ENCODE results near the gene SF3B5. TPM values are rescaled to one million over a fixed set of nuclear protein-coding genes. Genes with fewer than 3 reads are reported as not detected.
A peak's percentile ranks its signal among the peaks of the same experiment; 100 is the strongest.

SF3B5 gene
- total RNA-seq, 1 donor from 2014 or later: 129 TPM

GRCh38 chr6:144131248-144131709 is 35.9 kb upstream of the SF3B5 start:
- Histone ChIP-seq H3K4me2 (ENCODE audit: low read length) (peak overlapping the region; percentile 46), H3K27me3 (ENCODE audit: insufficient read depth, low read length) (no peaks in the 10 kb centered on the region), H3K4me3 (ENCODE audit: insufficient read depth, low read depth, low read length) (no peak overlapping the region), H3K9ac (ENCODE audit: low read length) (no peak overlapping the region), H3K36me3 (ENCODE audit: insufficient read depth, low read length) (no peaks in the 10 kb centered on the region), H3K79me2 (ENCODE audit: insufficient read depth, low read length) (no peaks in the 10 kb centered on the region), H3K4me1 (ENCODE audit: insufficient read depth, low read length) (peaks cover 3% of the 10 kb centered on the region), H4K20me1 (ENCODE audit: insufficient read depth, low read length) (no peaks in the 10 kb centered on the region), H2AFZ (ENCODE audit: low read depth, low read length) (no peak overlapping the region), H3K9me3 (ENCODE audit: insufficient read depth, low read depth, low read length) (no peaks in the 10 kb centered on the region), H3K27ac (ENCODE audit: low read depth, low read length) (peak overlapping the region; percentile 46)
- FAIRE-seq (peak; percentile 39), DNase-seq (ENCODE audit: low read depth) (peak; percentile 70)
- no peak overlapping the region for H3K27ac Mint-ChIP-seq (ENCODE audit: unreplicated experiment)
- H3K27me3 Mint-ChIP-seq (ENCODE audit: low read depth, unreplicated experiment): peaks cover 6% of the 10 kb centered on the region
- no peak overlapping the region for H3K4me3 Mint-ChIP-seq (ENCODE audit: unreplicated experiment)
- H3K9me3 Mint-ChIP-seq (ENCODE audit: unreplicated experiment): no peaks in the 10 kb centered on the region
- H3K36me3 Mint-ChIP-seq (ENCODE audit: low read depth, unreplicated experiment): no peaks in the 10 kb centered on the region
- no peak for TF ChIP-seq CTCF (IDR thresholded peaks at IDR 0.05; ENCODE audit: insufficient read depth, low read depth, low read length)
- TF ChIP-seq EZH2 (IDR thresholded peaks at IDR 0.05; ENCODE audit: insufficient read depth, low read length): no peak
- no peaks in the 10 kb centered on the region for H3K4me1 Mint-ChIP-seq (ENCODE audit: low read depth, unreplicated experiment)

GRCh38 chr6:144129469-144129868 is 34.1 kb upstream of the SF3B5 start:
- Mint-ChIP-seq H3K36me3 (ENCODE audit: low read depth, unreplicated experiment) (no peaks in the 10 kb centered on the region), H3K4me1 (ENCODE audit: low read depth, unreplicated experiment) (no peaks in the 10 kb centered on the region), H3K9me3 (ENCODE audit: unreplicated experiment) (no peaks in the 10 kb centered on the region), H3K27me3 (ENCODE audit: low read depth, unreplicated experiment) (peaks cover 16% of the 10 kb centered on the region), H3K27ac (ENCODE audit: unreplicated experiment) (no peak overlapping the region), H3K4me3 (ENCODE audit: unreplicated experiment) (no peak overlapping the region)
- Histone ChIP-seq H4K20me1 (ENCODE audit: insufficient read depth, low read length) (no peaks in the 10 kb centered on the region), H3K4me3 (ENCODE audit: insufficient read depth, low read depth, low read length) (no peak overlapping the region), H3K9ac (ENCODE audit: low read length) (no peak overlapping the region), H3K36me3 (ENCODE audit: insufficient read depth, low read length) (no peaks in the 10 kb centered on the region), H3K4me2 (ENCODE audit: low read length) (no peak overlapping the region), H3K27me3 (ENCODE audit: insufficient read depth, low read length) (no peaks in the 10 kb centered on the region), H3K4me1 (ENCODE audit: insufficient read depth, low read length) (peaks cover 3% of the 10 kb centered on the region), H3K27ac (ENCODE audit: low read depth, low read length) (no peak overlapping the region), H2AFZ (ENCODE audit: low read depth, low read length) (no peak overlapping the region), H3K9me3 (ENCODE audit: insufficient read depth, low read depth, low read length) (no peaks in the 10 kb centered on the region), H3K79me2 (ENCODE audit: insufficient read depth, low read length) (no peaks in the 10 kb centered on the region)
- FAIRE-seq (no peak), DNase-seq (ENCODE audit: low read depth) (no peak)
- TF ChIP-seq CTCF (IDR thresholded peaks at IDR 0.05; ENCODE audit: insufficient read depth, low read depth, low read length) (no peak), EZH2 (IDR thresholded peaks at IDR 0.05; ENCODE audit: insufficient read depth, low read length) (no peak)

- H3K27me3 Mint-ChIP-seq (ENCODE audit: low read depth, unreplicated experiment): peaks cover 18% of the 10 kb centered on the region
- H3K9me3 Mint-ChIP-seq (ENCODE audit: unreplicated experiment): no peaks in the 10 kb centered on the region
- H3K4me1 ChIP-seq (ENCODE audit: insufficient read depth, low read length): peaks cover 3% of the 10 kb centered on the region
- H2AFZ ChIP-seq (ENCODE audit: low read depth, low read length): no peak overlapping the region
- DNase-seq (ENCODE audit: low read depth) (no peak), FAIRE-seq (no peak)
- H3K27ac ChIP-seq (ENCODE audit: low read depth, low read length): no peak overlapping the region
- no peak overlapping the region for H3K4me3 Mint-ChIP-seq (ENCODE audit: unreplicated experiment)
- no peaks in the 10 kb centered on the region for H3K27me3 ChIP-seq (ENCODE audit: insufficient read depth, low read length)
- no peaks in the 10 kb centered on the region for H3K36me3 ChIP-seq (ENCODE audit: insufficient read depth, low read length)
- no peaks in the 10 kb centered on the region for H3K36me3 Mint-ChIP-seq (ENCODE audit: low read depth, unreplicated experiment)
- H3K4me1 Mint-ChIP-seq (ENCODE audit: low read depth, unreplicated experiment): no peaks in the 10 kb centered on the region
- TF ChIP-seq EZH2 (IDR thresholded peaks at IDR 0.05; ENCODE audit: insufficient read depth, low read length): no peak
- TF ChIP-seq CTCF (IDR thresholded peaks at IDR 0.05; ENCODE audit: insufficient read depth, low read depth, low read length): no peak
- no peak overlapping the region for H3K4me3 ChIP-seq (ENCODE audit: insufficient read depth, low read depth, low read length)
- no peak overlapping the region for H3K4me2 ChIP-seq (ENCODE audit: low read length)
- no peak overlapping the region for H3K9ac ChIP-seq (ENCODE audit: low read length)
- no peak overlapping the region for H3K27ac Mint-ChIP-seq (ENCODE audit: unreplicated experiment)
- H3K9me3 ChIP-seq (ENCODE audit: insufficient read depth, low read depth, low read length): no peaks in the 10 kb centered on the region
- no peaks in the 10 kb centered on the region for H3K79me2 ChIP-seq (ENCODE audit: insufficient read depth, low read length)
- H4K20me1 ChIP-seq (ENCODE audit: insufficient read depth, low read length): no peaks in the 10 kb centered on the region
These were observed 31.7 kb upstream of the SF3B5 start for GRCh38 chr6:144127097-144127496.

Measured in astrocyte (in vitro differentiated cells and primary cell).